ENCODE results near the gene PSME4. TPM values are rescaled to one million over a fixed set of nuclear protein-coding genes. Genes with fewer than 3 reads are reported as not detected.
"Not testable (repeated sequence)": the region's sequence is repeated elsewhere in the genome, so short reads cannot be mapped to it uniquely, and the experiment has no call there.

The PSME4 gene
- total RNA-seq, 1 experiment from 2014 or later, result 21.9 TPM

GRCh38 chr2:53964257-53964952, 6.4 kb downstream of the PSME4 start:
- no peak for DNase-seq (ENCODE audit: low spot score)

- DNase-seq (ENCODE audit: low spot score), result not testable (repeated sequence)
Observed at GRCh38 chr2:53961478-53962216, 9.1 kb downstream of the PSME4 start.

- no peak for DNase-seq (ENCODE audit: low spot score)
Observed at GRCh38 chr2:53960476-53960875, 10.3 kb downstream of the PSME4 start.

- no peak for DNase-seq (ENCODE audit: low spot score)
Observed at GRCh38 chr2:53958443-53958842, 12.3 kb downstream of the PSME4 start.

- no peak for DNase-seq (ENCODE audit: low spot score)
Observed at GRCh38 chr2:53952519-53952918, 18.3 kb downstream of the PSME4 start.

GRCh38 chr2:53949457-53949856, 21.3 kb downstream of the PSME4 start:
- DNase-seq (ENCODE audit: low spot score), result no peak

GRCh38 chr2:53945538-53945937, 25.3 kb downstream of the PSME4 start:
- DNase-seq (ENCODE audit: low spot score), result no peak

- DNase-seq (ENCODE audit: low spot score), result no peak
Observed at GRCh38 chr2:53944542-53944941, 26.3 kb downstream of the PSME4 start.

- no peak for DNase-seq (ENCODE audit: low spot score)
Observed at GRCh38 chr2:53942280-53942679, 28.5 kb downstream of the PSME4 start.

GRCh38 chr2:53941749-53942148, 29.0 kb downstream of the PSME4 start:
- DNase-seq (ENCODE audit: low spot score), result no peak

GRCh38 chr2:53939656-53940055, 31.1 kb downstream of the PSME4 start:
- DNase-seq (ENCODE audit: low spot score), result no peak

- no peak for DNase-seq (ENCODE audit: low spot score)
Observed at GRCh38 chr2:53938904-53939303, 31.9 kb downstream of the PSME4 start.

- no peak for DNase-seq (ENCODE audit: low spot score)
Observed at GRCh38 chr2:53933329-53933728, 37.5 kb downstream of the PSME4 start.

GRCh38 chr2:53926321-53926720, 44.5 kb downstream of the PSME4 start:
- not testable (repeated sequence) for DNase-seq (ENCODE audit: low spot score)

GRCh38 chr2:53913721-53914120, 57.1 kb downstream of the PSME4 start:
- DNase-seq (ENCODE audit: low spot score), result no peak

- no peak for DNase-seq (ENCODE audit: low spot score)
Observed at GRCh38 chr2:53911434-53912189, 59.2 kb downstream of the PSME4 start.

- no peak for DNase-seq (ENCODE audit: low spot score)
Observed at GRCh38 chr2:53907582-53907981, 63.2 kb downstream of the PSME4 start.

GRCh38 chr2:53905396-53905795, 65.4 kb downstream of the PSME4 start:
- DNase-seq (ENCODE audit: low spot score), result no peak

GRCh38 chr2:53903011-53903410, 67.8 kb downstream of the PSME4 start:
- DNase-seq (ENCODE audit: low spot score), result no peak

GRCh38 chr2:53901192-53901591, 69.6 kb downstream of the PSME4 start:
- DNase-seq (ENCODE audit: low spot score), result no peak

- no peak for DNase-seq (ENCODE audit: low spot score)
Observed at GRCh38 chr2:53896864-53897263, 73.9 kb downstream of the PSME4 start.
